ENCODE data around the gene INSYN1. TPM values are rescaled to one million over a fixed set of nuclear protein-coding genes. Genes with fewer than 3 reads are reported as not detected.
A peak's percentile ranks its signal among the peaks of the same experiment; 100 is the strongest.
"Not testable (repeated sequence)": the region's sequence is repeated elsewhere in the genome, so short reads cannot be mapped to it uniquely, and the experiment has no call there.

INSYN1 gene
- total and polyA plus RNA-seq, 2 experiments from 2014 or later = 0.11 to 10.4 TPM

GRCh38 chr15:73797366-73798158 lies 44.4 kb upstream of the INSYN1 start:
- TF ChIP-seq EZH2 (IDR thresholded peaks at IDR 0.05; ENCODE audit: insufficient read depth, poor library complexity, severe bottlenecking) (no peak), EZH2phosphoT487 (IDR thresholded peaks at IDR 0.05; ENCODE audit: insufficient read depth, low read depth) (no peak)
- Histone ChIP-seq H3K9me3 (ENCODE audit: low read depth) (no peaks in the 10 kb centered on the region), H3K4me2 (ENCODE audit: unreplicated experiment) (no peak overlapping the region), H3K4me1 (ENCODE audit: insufficient read depth) (peaks cover 32% of the 10 kb centered on the region), H3K9ac (no peak overlapping the region), H4K20me1 (ENCODE audit: insufficient read depth) (no peaks in the 10 kb centered on the region), H3K36me3 (ENCODE audit: low read depth) (no peaks in the 10 kb centered on the region), H3K79me2 (ENCODE audit: insufficient read depth) (no peaks in the 10 kb centered on the region), H3F3A (ENCODE audit: insufficient read depth) (peaks cover 27% of the 10 kb centered on the region), H3K27me3 (replicated peaks; ENCODE audit: insufficient read depth) (no peaks in the 10 kb centered on the region), H2AFZ (no peak overlapping the region), H3K9me2 (ENCODE audit: insufficient read depth) (no peaks in the 10 kb centered on the region), H3K27ac (no peak overlapping the region), H3K4me3 (no peak overlapping the region)
- DNase-seq = no peak
- in situ Hi-C loops (cut with MboI) = no loop called here
- WGBS, 2 experiments (ENCODE audit: low coverage in 1 of 2, low lambda C conversion rate in 2 of 2, missing lambda C conversion rate in 2 of 2) = 71 to 81% methylated on average over 13 to 14 of the region's 14 CpGs

- H3K27ac ChIP-seq = no peak overlapping the region
- no peaks in the 10 kb centered on the region for H3K79me2 ChIP-seq (ENCODE audit: insufficient read depth)
- no peaks in the 10 kb centered on the region for H3K9me3 ChIP-seq (ENCODE audit: low read depth)
- H3K4me2 ChIP-seq (ENCODE audit: unreplicated experiment) = no peak overlapping the region
- DNase-seq = no peak
- H3K27me3 ChIP-seq (replicated peaks; ENCODE audit: insufficient read depth) = no peaks in the 10 kb centered on the region
- 69 to 70% methylated on average over 11 of the region's 11 CpGs for WGBS, 2 experiments (ENCODE audit: low coverage in 1 of 2, low lambda C conversion rate in 2 of 2, missing lambda C conversion rate in 2 of 2)
- H3K9ac ChIP-seq = no peak overlapping the region
- no peak overlapping the region for H2AFZ ChIP-seq
- H3K36me3 ChIP-seq (ENCODE audit: low read depth) = no peaks in the 10 kb centered on the region
- H3F3A ChIP-seq (ENCODE audit: insufficient read depth) = peaks cover 18% of the 10 kb centered on the region
- H4K20me1 ChIP-seq (ENCODE audit: insufficient read depth) = no peaks in the 10 kb centered on the region
- H3K9me2 ChIP-seq (ENCODE audit: insufficient read depth) = no peaks in the 10 kb centered on the region
- in situ Hi-C loops (cut with MboI) = no loop called here
- H3K4me3 ChIP-seq = no peak overlapping the region
- TF ChIP-seq EZH2 (IDR thresholded peaks at IDR 0.05; ENCODE audit: insufficient read depth, poor library complexity, severe bottlenecking) (no peak), EZH2phosphoT487 (IDR thresholded peaks at IDR 0.05; ENCODE audit: insufficient read depth, low read depth) (no peak)
- H3K4me1 ChIP-seq (ENCODE audit: insufficient read depth) = peaks cover 25% of the 10 kb centered on the region
Observed at GRCh38 chr15:73796331-73796831, 43.2 kb upstream of the INSYN1 start.

- H3K4me2 ChIP-seq (ENCODE audit: unreplicated experiment) = no peak overlapping the region
- H3K9me2 ChIP-seq (ENCODE audit: insufficient read depth) = no peaks in the 10 kb centered on the region
- H2AFZ ChIP-seq = no peak overlapping the region
- no peak overlapping the region for H3K27ac ChIP-seq
- H3K4me3 ChIP-seq = no peak overlapping the region
- 73 to 81% methylated on average over 6 of the region's 6 CpGs for WGBS, 2 experiments (ENCODE audit: low coverage in 1 of 2, low lambda C conversion rate in 2 of 2, missing lambda C conversion rate in 2 of 2)
- H3K9ac ChIP-seq = no peak overlapping the region
- H3K36me3 ChIP-seq (ENCODE audit: low read depth) = no peaks in the 10 kb centered on the region
- H4K20me1 ChIP-seq (ENCODE audit: insufficient read depth) = no peaks in the 10 kb centered on the region
- H3K79me2 ChIP-seq (ENCODE audit: insufficient read depth) = no peaks in the 10 kb centered on the region
- peak; percentile 53 for DNase-seq
- no peaks in the 10 kb centered on the region for H3K9me3 ChIP-seq (ENCODE audit: low read depth)
- TF ChIP-seq EZH2phosphoT487 (IDR thresholded peaks at IDR 0.05; ENCODE audit: insufficient read depth, low read depth) (no peak), EZH2 (IDR thresholded peaks at IDR 0.05; ENCODE audit: insufficient read depth, poor library complexity, severe bottlenecking) (no peak)
- no peaks in the 10 kb centered on the region for H3K27me3 ChIP-seq (replicated peaks; ENCODE audit: insufficient read depth)
- in situ Hi-C loops (cut with MboI) = no loop called here
- H3F3A ChIP-seq (ENCODE audit: insufficient read depth) = peaks cover under 1% of the 10 kb centered on the region; the same call in 1 of the 2 replicates
- H3K4me1 ChIP-seq (ENCODE audit: insufficient read depth) = peaks cover 7% of the 10 kb centered on the region
Observed at GRCh38 chr15:73794443-73795133, 41.4 kb upstream of the INSYN1 start.

- in situ Hi-C loops (cut with MboI) = not testable (repeated sequence)
Observed at GRCh38 chr15:73792899-73793541, 39.9 kb upstream of the INSYN1 start.

More at GRCh38 chr15:73792899-73793541, 39.9 kb upstream of the INSYN1 start:
- H3K4me2 ChIP-seq (ENCODE audit: unreplicated experiment); H3K36me3 ChIP-seq (ENCODE audit: low read depth); H3K9me2 ChIP-seq (ENCODE audit: insufficient read depth); H4K20me1 ChIP-seq (ENCODE audit: insufficient read depth); H3K9ac ChIP-seq; H3K9me3 ChIP-seq (ENCODE audit: low read depth); H3K4me3 ChIP-seq; H3K27me3 ChIP-seq (replicated peaks; ENCODE audit: insufficient read depth); DNase-seq; H3K4me1 ChIP-seq (ENCODE audit: insufficient read depth); H3K79me2 ChIP-seq (ENCODE audit: insufficient read depth); H2AFZ ChIP-seq; H3F3A ChIP-seq (ENCODE audit: insufficient read depth); H3K27ac ChIP-seq: not testable (repeated sequence)
- WGBS, 2 experiments (ENCODE audit: low coverage in 1 of 2, low lambda C conversion rate in 2 of 2, missing lambda C conversion rate in 2 of 2) = 77 to 79% methylated on average over 8 of the region's 8 CpGs
